ENCODE measurements around the gene DOK6. TPM values are rescaled to one million over a fixed set of nuclear protein-coding genes. Genes with fewer than 3 reads are reported as not detected.

Gene DOK6
- total and polyA plus RNA-seq, 2 donors (not counting 3 experiments of a cell fraction or from before 2014, with no cell fraction given) = under 0.01 TPM; not detected in 1

DNA sequence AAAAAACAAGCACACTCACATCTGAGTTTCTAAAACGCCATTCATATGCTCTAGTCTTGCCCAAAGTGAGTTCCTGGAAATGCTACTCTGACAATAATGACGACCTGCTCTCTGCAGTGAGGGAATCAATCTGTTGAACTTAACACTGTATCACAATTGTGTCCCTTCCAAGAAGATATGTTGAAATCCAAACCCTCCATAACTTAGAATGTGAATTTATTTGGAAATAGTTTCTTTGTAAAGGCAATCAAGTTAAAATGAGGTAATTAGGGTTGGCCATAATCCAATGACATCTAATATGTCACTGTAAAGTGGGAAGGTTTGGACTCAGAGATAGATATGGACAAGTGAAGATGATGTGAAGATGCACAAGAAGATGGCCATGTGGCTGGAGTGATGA lies 282.5 kb downstream of the DOK6 start:
- no peaks in the 10 kb centered on the region for H4K20me1 ChIP-seq (replicated peaks; ENCODE audit: control insufficient read depth, extremely low read depth, insufficient read depth, low read length)
- TF ChIP-seq, protein P1, sequence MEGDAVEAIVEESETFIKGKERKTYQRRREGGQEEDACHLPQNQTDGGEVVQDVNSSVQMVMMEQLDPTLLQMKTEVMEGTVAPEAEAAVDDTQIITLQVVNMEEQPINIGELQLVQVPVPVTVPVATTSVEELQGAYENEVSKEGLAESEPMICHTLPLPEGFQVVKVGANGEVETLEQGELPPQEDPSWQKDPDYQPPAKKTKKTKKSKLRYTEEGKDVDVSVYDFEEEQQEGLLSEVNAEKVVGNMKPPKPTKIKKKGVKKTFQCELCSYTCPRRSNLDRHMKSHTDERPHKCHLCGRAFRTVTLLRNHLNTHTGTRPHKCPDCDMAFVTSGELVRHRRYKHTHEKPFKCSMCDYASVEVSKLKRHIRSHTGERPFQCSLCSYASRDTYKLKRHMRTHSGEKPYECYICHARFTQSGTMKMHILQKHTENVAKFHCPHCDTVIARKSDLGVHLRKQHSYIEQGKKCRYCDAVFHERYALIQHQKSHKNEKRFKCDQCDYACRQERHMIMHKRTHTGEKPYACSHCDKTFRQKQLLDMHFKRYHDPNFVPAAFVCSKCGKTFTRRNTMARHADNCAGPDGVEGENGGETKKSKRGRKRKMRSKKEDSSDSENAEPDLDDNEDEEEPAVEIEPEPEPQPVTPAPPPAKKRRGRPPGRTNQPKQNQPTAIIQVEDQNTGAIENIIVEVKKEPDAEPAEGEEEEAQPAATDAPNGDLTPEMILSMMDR (IDR thresholded peaks at IDR 0.05; ENCODE audit: extremely low read depth in 1 of 2, insufficient read depth in 1 of 2, low read depth in 1 of 2, low read length in 2 of 2) = no peak
- TF ChIP-seq GATA2 (IDR thresholded peaks at IDR 0.05; ENCODE audit: insufficient read depth, insufficient read length, low read depth, low read length) (no peak), JUN (IDR thresholded peaks at IDR 0.05; ENCODE audit: borderline replicate concordance, insufficient read depth, insufficient read length, low read depth) (no peak), FOS (IDR thresholded peaks at IDR 0.05; ENCODE audit: borderline replicate concordance, insufficient read depth, low read length) (no peak), POLR2AphosphoS5 (IDR thresholded peaks at IDR 0.05; ENCODE audit: insufficient read depth, low read depth, low read length) (no peak), EZH2 (IDR thresholded peaks at IDR 0.05; ENCODE audit: borderline replicate concordance, low read depth, low read length, severe bottlenecking) (no peak), MYC (IDR thresholded peaks at IDR 0.05; ENCODE audit: low read depth, low read length) (no peak), POLR2A (IDR thresholded peaks at IDR 0.05; ENCODE audit: low read depth, low read length) (no peak)
- TF ChIP-seq, protein P2, sequence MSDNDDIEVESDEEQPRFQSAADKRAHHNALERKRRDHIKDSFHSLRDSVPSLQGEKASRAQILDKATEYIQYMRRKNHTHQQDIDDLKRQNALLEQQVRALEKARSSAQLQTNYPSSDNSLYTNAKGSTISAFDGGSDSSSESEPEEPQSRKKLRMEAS (IDR thresholded peaks at IDR 0.05; ENCODE audit: insufficient read depth, insufficient read length) = no peak
- H3K27me3 ChIP-seq (ENCODE audit: control insufficient read depth in 2 of 2, insufficient read depth in 2 of 2, low read length in 2 of 2) = no peaks in the 10 kb centered on the region
- H3K36me3 ChIP-seq (ENCODE audit: control insufficient read depth in 2 of 2, extremely low read depth in 1 of 2, insufficient read depth in 2 of 2, low read length in 2 of 2) = no peaks in the 10 kb centered on the region
- CTCF ChIA-PET = no interaction called here
- DNase-seq (ENCODE audit: low read depth, low spot score) (no peak), FAIRE-seq (no peak)
- no peak overlapping the region for H3K9ac ChIP-seq (replicated peaks; ENCODE audit: extremely low read depth, insufficient read depth, low read length)
- no peaks in the 10 kb centered on the region for H3K9me3 ChIP-seq (replicated peaks; ENCODE audit: control insufficient read depth, insufficient read depth, low read length)
- no peak overlapping the region for H3K4me2 ChIP-seq (ENCODE audit: insufficient read depth, low read length)
- no peak overlapping the region for H3K27ac ChIP-seq (ENCODE audit: insufficient read depth, low read depth, low read length)
- H3K4me1 ChIP-seq (ENCODE audit: control insufficient read depth, extremely low read depth, insufficient read depth, low read length) = no peaks in the 10 kb centered on the region
- H3K9me1 ChIP-seq (replicated peaks; ENCODE audit: control insufficient read depth, extremely low read depth, insufficient read depth, low read length) = no peaks in the 10 kb centered on the region
- no peak overlapping the region for H3K4me3 ChIP-seq (replicated peaks in 1 of 3; ENCODE audit: insufficient read depth in 1 of 3, low read depth in 1 of 3, low read length in 3 of 3)
- no peaks in the 10 kb centered on the region for H3K79me2 ChIP-seq (ENCODE audit: control insufficient read depth, insufficient read depth, low read length)
- no peak overlapping the region for H2AFZ ChIP-seq (ENCODE audit: low read depth, low read length)
- no TSS peak for BruUV-seq (replicated peaks)
- dilution Hi-C loops (cut with MboI; ENCODE audit: extremely low pct_ligation_motif_present, low sequenced_read_pairs) (no loop called here), intact Hi-C loops (cut with micrococcal nuclease) (no loop called here)
- POLR2A ChIA-PET = no interaction called here

All from endothelial cell of umbilical vein (primary cell).